H1 (cell line): ENCODE results near the gene COPZ2. TPM values are rescaled to one million over a fixed set of nuclear protein-coding genes. Genes with fewer than 3 reads are reported as not detected.

Experiments
- CTCF ChIA-PET: fragments of 300-600 bp; sonication (Branson Sonifier 250); formaldehyde crosslinking; loops from one replicate; lab custom pipeline; 2021; ENCODE audit not compliant: partially characterized antibody; lab: Charles Lee
- POLR2A ChIA-PET: fragments of 300-600 bp; sonication (Branson Sonifier 250); formaldehyde crosslinking; loops from one replicate; lab custom pipeline; 2021; ENCODE audit warnings: inconsistent platforms; ENCODE audit not compliant: partially characterized antibody; lab: Charles Lee
- DNase-seq, 2 experiments: peaks; one replicate each; pipeline versions ENCODE4 v3.0.0 to v3.0.0-alpha.2; 2010 to 2022; ENCODE audit warnings: low spot score in 2 of 2, low read depth in 1 of 2, mixed read lengths in 1 of 2
- FAIRE-seq: peaks from 2 replicates; lab custom pipeline; 2011; peaks lifted over from hg19 to GRCh38; lab: Jason Lieb, UNC
- H2AFZ ChIP-seq: 2 replicates; pipeline ENCODE4 v1.8.1; 2012; ENCODE audit warnings: low read length, inconsistent platforms
- H2AK5ac ChIP-seq: 2 replicates; pipeline ENCODE4 v1.6.1; 2013; ENCODE audit warnings: low read depth, low read length
- H2BK120ac ChIP-seq: replicated peaks from 2 replicates; pipeline ENCODE3; 2013; ENCODE audit warnings: low read depth, low read length, inconsistent platforms
- H2BK12ac ChIP-seq: 2 replicates; pipeline ENCODE4 v1.6.1; 2013; ENCODE audit warnings: low read depth, low read length
- H2BK15ac ChIP-seq: 2 replicates; pipeline ENCODE4 v1.6.1; 2013; ENCODE audit warnings: low read length
- H2BK20ac ChIP-seq: 2 replicates; pipeline ENCODE4 v1.6.1; 2013; ENCODE audit warnings: low read length
- H2BK5ac ChIP-seq: 2 replicates; pipeline ENCODE4 v1.6.1; 2013; ENCODE audit warnings: low read depth, low read length
- H3K14ac ChIP-seq: 2 replicates; pipeline ENCODE4 v1.6.1; 2013; ENCODE audit warnings: inconsistent platforms; ENCODE audit not compliant: insufficient read length
- H3K18ac ChIP-seq: 2 replicates; pipeline ENCODE4 v1.6.1; 2013; ENCODE audit warnings: low read length; ENCODE audit errors: extremely low read depth
- H3K23ac ChIP-seq: 2 replicates; pipeline ENCODE4 v1.6.1; 2013; ENCODE audit warnings: inconsistent platforms; ENCODE audit not compliant: insufficient read length
- H3K23me2 ChIP-seq: 2 replicates; pipeline ENCODE4 v1.6.1; 2013; ENCODE audit warnings: low read depth, low read length
- H3K27ac ChIP-seq: 2 replicates; pipeline ENCODE4 v1.6.1; 2011; ENCODE audit warnings: low read depth, low read length, inconsistent platforms
- H3K27me3 ChIP-seq, 4 experiments: replicated peaks in 1 of 4; 1 replicate in 1 of 4; 2 replicates in 3 of 4; pipeline versions ENCODE4 v1.6.1 to v1.8.1; 2011 to 2013; ENCODE audit warnings: low read length in 3 of 4, mild to moderate bottlenecking in 3 of 4, inconsistent platforms in 2 of 4, mixed read lengths in 2 of 4, moderate library complexity in 1 of 4; ENCODE audit not compliant: control insufficient read depth in 3 of 4, insufficient read depth in 3 of 4; ENCODE audit errors: extremely low read depth in 1 of 4
- H3K36me3 ChIP-seq, 4 experiments: 2 replicates each; pipeline versions ENCODE4 v1.6.1 to v1.8.1; 2011 to 2013; ENCODE audit warnings: mild to moderate bottlenecking in 4 of 4, low read length in 3 of 4, moderate library complexity in 2 of 4, control low read depth in 1 of 4, inconsistent platforms in 1 of 4; ENCODE audit not compliant: insufficient read depth in 4 of 4, control insufficient read depth in 2 of 4
- H3K4ac ChIP-seq: replicated peaks from 2 replicates; pipeline ENCODE3; 2013; ENCODE audit warnings: low read length, low read depth, mixed read lengths, inconsistent platforms; ENCODE audit not compliant: insufficient read length
- H3K4me1 ChIP-seq, 4 experiments: replicated peaks in 1 of 4; 1 replicate in 1 of 4; 2 replicates in 3 of 4; pipeline versions ENCODE4 v1.6.1 to v1.8.1; 2011 to 2013; ENCODE audit warnings: low read length in 3 of 4, inconsistent platforms in 2 of 4, mixed read lengths in 1 of 4; ENCODE audit not compliant: insufficient read depth in 4 of 4, control insufficient read depth in 3 of 4
- H3K4me2 ChIP-seq, 2 experiments: 2 replicates each; pipeline versions ENCODE4 v1.6.1 to v1.8.1; 2011 to 2013; ENCODE audit warnings: low read depth in 2 of 2, low read length in 2 of 2, control low read depth in 1 of 2, inconsistent platforms in 1 of 2, mild to moderate bottlenecking in 1 of 2; ENCODE audit not compliant: insufficient read depth in 1 of 2
- H3K4me3 ChIP-seq, 4 experiments: fragments of 200-600, 300-600 bp in 1 of 4; sonication (generic), shearing (Covaris generic), sonication (Bioruptor Twin) in 1 of 4; 2 replicates each; pipeline versions ENCODE4 v1.5.1 to v1.8.1; 2011 to 2016; ENCODE audit warnings: low read length in 4 of 4, low read depth in 3 of 4, control low read depth in 2 of 4, inconsistent platforms in 2 of 4, mild to moderate bottlenecking in 2 of 4, mixed read lengths in 1 of 4, moderate library complexity in 1 of 4; ENCODE audit not compliant: insufficient read depth in 2 of 4; ENCODE audit errors: extremely low read depth in 1 of 4
- H3K56ac ChIP-seq: replicated peaks from 2 replicates; pipeline ENCODE3; 2013; ENCODE audit warnings: low read depth, mild to moderate bottlenecking, mixed read lengths, low read length, inconsistent platforms; ENCODE audit not compliant: insufficient read length
- H3K79me1 ChIP-seq: 2 replicates; pipeline ENCODE4 v1.6.1; 2013; ENCODE audit warnings: low read depth, low read length, control low read depth
- H3K79me2 ChIP-seq, 2 experiments: 2 replicates each; pipeline versions ENCODE4 v1.6.1 to v1.8.1; 2012 to 2013; ENCODE audit warnings: low read length in 2 of 2, mild to moderate bottlenecking in 2 of 2, inconsistent platforms in 1 of 2; ENCODE audit not compliant: insufficient read depth in 2 of 2, control insufficient read depth in 1 of 2
- H3K9ac ChIP-seq, 4 experiments: replicated peaks in 1 of 4; 1 replicate in 1 of 4; 2 replicates in 3 of 4; pipeline versions ENCODE4 v1.6.1 to v1.8.1; 2011 to 2013; ENCODE audit warnings: low read depth in 3 of 4, low read length in 3 of 4, control low read depth in 2 of 4, mild to moderate bottlenecking in 2 of 4, moderate library complexity in 2 of 4, inconsistent platforms in 1 of 4; ENCODE audit errors: extremely low read depth in 1 of 4
- H3K9me3 ChIP-seq, 2 experiments: 2 replicates each; pipeline versions ENCODE4 v1.6.1 to v1.8.1; 2012 to 2013; ENCODE audit warnings: mild to moderate bottlenecking in 2 of 2, moderate library complexity in 2 of 2, control low read depth in 1 of 2, inconsistent platforms in 1 of 2, low read depth in 1 of 2, low read length in 1 of 2, mixed read lengths in 1 of 2; ENCODE audit not compliant: insufficient read depth in 2 of 2
- H4K20me1 ChIP-seq, 2 experiments: replicated peaks in 1 of 2; 2 replicates each; pipeline versions ENCODE3 to v1.8.1; 2011 to 2013; ENCODE audit warnings: inconsistent platforms in 2 of 2, low read length in 2 of 2, mild to moderate bottlenecking in 1 of 2; ENCODE audit not compliant: insufficient read depth in 2 of 2, control insufficient read depth in 1 of 2
- H4K5ac ChIP-seq: 2 replicates; pipeline ENCODE4 v1.6.1; 2013; ENCODE audit warnings: low read length, low read depth, mixed read lengths, inconsistent platforms; ENCODE audit not compliant: insufficient read length
- H4K8ac ChIP-seq: 2 replicates; pipeline ENCODE4 v1.8.0; 2013; ENCODE audit warnings: mild to moderate bottlenecking, moderate library complexity, low read length, inconsistent platforms; ENCODE audit not compliant: insufficient read depth; ENCODE audit errors: extremely low read depth
- H4K91ac ChIP-seq: replicated peaks from 2 replicates; pipeline ENCODE3; 2013; ENCODE audit warnings: low read length, mixed read lengths, inconsistent platforms; ENCODE audit not compliant: insufficient read length
- BACH1 ChIP-seq: IDR thresholded peaks from 2 replicates; pipeline ENCODE4 v1.6.1; 2012; ENCODE audit warnings: low read length, improper control_type of control experiment
- CBX5 ChIP-seq: fragments of 300-800, 300-1000 bp; sonication (generic); IDR thresholded peaks from 2 replicates; pipeline ENCODE4 v1.7.1; 2016; ENCODE audit warnings: antibody characterized with exemption, low read length, low read depth
- CHD1 ChIP-seq: IDR thresholded peaks from 2 replicates; pipeline ENCODE4 v1.6.1; 2012; ENCODE audit warnings: low read depth, low read length, improper control_type of control experiment
- CREB1 ChIP-seq: IDR thresholded peaks from 2 replicates; pipeline ENCODE4 v1.6.1; 2012; ENCODE audit warnings: inconsistent platforms
- HDAC2 ChIP-seq, 2 experiments: fragments of 300-600 bp in 1 of 2; sonication (generic) in 1 of 2; IDR thresholded peaks; 2 replicates each; pipeline ENCODE4 v1.6.1; 2011 to 2012; ENCODE audit warnings: low read depth in 2 of 2, low read length in 2 of 2, mild to moderate bottlenecking in 2 of 2, moderate library complexity in 2 of 2, borderline replicate concordance in 1 of 2, inconsistent platforms in 1 of 2
- JUN ChIP-seq: IDR thresholded peaks from 2 replicates; pipeline ENCODE4 v1.6.1; 2011; ENCODE audit warnings: low read depth, mild to moderate bottlenecking, improper control_type of control experiment, low read length
- MAFK ChIP-seq: IDR thresholded peaks from 2 replicates; pipeline ENCODE4 v1.6.1; 2012; ENCODE audit warnings: low read depth, mild to moderate bottlenecking, improper control_type of control experiment, low read length
- POLR2A ChIP-seq, 2 experiments: IDR thresholded peaks; 1 replicate in 1 of 2; 2 replicates in 1 of 2; pipeline ENCODE4 v1.6.1; 2011; ENCODE audit warnings: low read depth in 2 of 2, low read length in 2 of 2, mild to moderate bottlenecking in 2 of 2; ENCODE audit errors: control extremely low read depth in 1 of 2
- POU5F1 ChIP-seq: IDR thresholded peaks from 2 replicates; pipeline ENCODE4 v1.6.1; 2011; ENCODE audit warnings: low read depth, mild to moderate bottlenecking, low read length, moderate library complexity
- RNF2 ChIP-seq: fragments of 200-900, 300-1000 bp; sonication (generic); IDR thresholded peaks from 2 replicates; pipeline ENCODE4 v1.7.1; 2016; ENCODE audit warnings: borderline replicate concordance, low read depth, mild to moderate bottlenecking, antibody characterized with exemption, low read length; ENCODE audit not compliant: poor library complexity, severe bottlenecking; ENCODE audit errors: missing control alignments
- SIX5 ChIP-seq: IDR thresholded peaks from 2 replicates; pipeline ENCODE4 v1.6.1; 2011; ENCODE audit warnings: mild to moderate bottlenecking, low read depth, low read length
- SUZ12 ChIP-seq: fragments of 200-600 bp; sonication (generic); IDR thresholded peaks from 2 replicates; pipeline ENCODE4 v1.6.1; 2012; ENCODE audit warnings: mild to moderate bottlenecking, inconsistent platforms, low read length, moderate library complexity, mixed read lengths
- TAF7 ChIP-seq: optimal IDR thresholded peaks from 2 replicates; pipeline ENCODE3; 2011; ENCODE audit warnings: low read depth, mild to moderate bottlenecking, inconsistent platforms, low read length, moderate library complexity, borderline replicate concordance
- WGBS, 2 experiments: shearing (Covaris generic) in 1 of 2; methylation state at CpG; one replicate each; pipeline versions ENCODE4 v1.1.6 to v1.1.7; 2013 to 2015; ENCODE audit warnings: low lambda C conversion rate in 2 of 2, mixed read lengths in 2 of 2, inconsistent platforms in 1 of 2, low coverage in 1 of 2, missing lambda C conversion rate in 1 of 2; ENCODE audit not compliant: insufficient replicate concordance in 2 of 2, insufficient coverage in 1 of 2, insufficient read length in 1 of 2; ENCODE audit errors: extremely low coverage in 1 of 2, missing lambda C conversion rate in 1 of 2; 5-methylcytosine and 5-hydroxymethylcytosine counted together
- polyA plus RNA-seq, 7 experiments: library from polyadenylated mRNA; depleted of rRNA in 3 of 7; stranded (reverse) in 5 of 7; unstranded in 2 of 7; fragments of >200 nt in 5 of 7; fragments of 200-250 nt in 2 of 7; gene quantifications; 1 replicate in 5 of 7; 2 replicates in 1 of 7; 4 replicates in 1 of 7; pipeline versions ENCODE4 v1.2.1 to v1.2.3, GENCODE V29; 2011 to 2013; ENCODE audit warnings: missing spikeins in 2 of 7, mixed read lengths in 2 of 7
- total RNA-seq: library from RNA; stranded (reverse); fragmentation: NEBNext Ultra II Directional; extraction: Animal tissue kit (Norgen Biotek cat#: 25700); gene quantifications from 2 replicates; pipeline ENCODE4 v1.2.1, GENCODE V29; 2021
- TF ChIP-seq, protein P1 (sequence below): IDR thresholded peaks from 2 replicates; pipeline ENCODE4 v1.6.1; 2012; ENCODE audit warnings: inconsistent platforms

COPZ2 gene
- total and polyA plus RNA-seq, 2 of the 8 experiments (the other 6 are each of a cell fraction or from before 2014, with no cell fraction given) = 0.24 TPM; not detected in 1

DNA sequence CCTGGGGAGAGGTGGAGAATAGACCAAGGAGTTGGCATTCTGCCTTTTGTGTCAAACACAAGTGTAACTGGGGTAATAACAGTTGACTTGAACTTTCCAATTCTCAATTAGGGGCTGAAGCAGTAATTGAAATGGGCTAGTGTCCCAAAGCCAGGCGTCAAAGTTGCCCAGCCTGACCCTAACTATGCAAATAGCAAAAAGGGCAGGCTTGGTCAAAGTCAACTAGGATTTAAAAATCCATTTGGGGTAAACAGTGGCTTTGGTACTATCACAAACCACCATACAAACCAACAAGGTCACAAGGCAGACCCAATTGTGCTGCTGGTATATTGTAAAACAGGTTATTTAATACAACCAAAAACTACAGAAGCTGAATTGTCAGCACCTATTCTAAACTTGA, 28.6 kb upstream of the COPZ2 start:
- FAIRE-seq (no peak), DNase-seq (no peak)
- Histone ChIP-seq H3K18ac (no peak overlapping the region), H4K20me1 (peaks cover 9 to 24% of the 10 kb centered on the region in 2 experiments), H3K23ac (no peak overlapping the region), H3K36me3 (peaks cover 6 to 62% (median 29%) of the 10 kb centered on the region in 4 experiments), H3K79me1 (peaks cover 3% of the 10 kb centered on the region; the same call in 1 of the 2 replicates), H3K27me3 (no peaks in the 10 kb centered on the region), H3K14ac (no peak overlapping the region), H2BK5ac (no peak overlapping the region), H2BK12ac (no peak overlapping the region), H3K9me3 (no peaks in the 10 kb centered on the region), H3K4me2 (no peak overlapping the region; a peak in 1 of 4 replicates), H2BK20ac (no peak overlapping the region), H3K27ac (no peak overlapping the region), H3K9ac (no peak overlapping the region), H3K4me3 (no peak overlapping the region), H3K4ac (no peak overlapping the region), H4K91ac (no peak overlapping the region), H2BK15ac (no peak overlapping the region), H4K5ac (no peak overlapping the region), H2BK120ac (no peak overlapping the region), H3K4me1 (peaks cover 0 to 2% (median 0%) of the 10 kb centered on the region in 4 experiments; a peak in 1 of 7 replicates), H2AFZ (no peak overlapping the region), H3K23me2 (no peaks in the 10 kb centered on the region), H3K56ac (no peak overlapping the region), H3K79me2 (no peaks in the 10 kb centered on the region; a peak in 1 of 4 replicates), H4K8ac (no peak overlapping the region), H2AK5ac (no peak overlapping the region)
- POLR2A ChIA-PET = interaction anchor here (0.6 to 41.8 kb wide), 8 partner anchors 10 to 868 kb away, joined by 3 to 1227 read pairs (median 8); partner anchors contain the start of genes CBX1, COPZ2 and NFE2L1
- WGBS, 2 experiments = 70% methylated on average over 1 of the region's 1 CpG; no CpG with 5 or more reads in 1 of the 2 experiments
- CTCF ChIA-PET = interaction anchor here (0.5 to 14.5 kb wide), 21 partner anchors 9 to 69 kb away, joined by 3 to 203 read pairs (median 4); partner anchors contain the start of gene NFE2L1
- TF ChIP-seq, protein P1, sequence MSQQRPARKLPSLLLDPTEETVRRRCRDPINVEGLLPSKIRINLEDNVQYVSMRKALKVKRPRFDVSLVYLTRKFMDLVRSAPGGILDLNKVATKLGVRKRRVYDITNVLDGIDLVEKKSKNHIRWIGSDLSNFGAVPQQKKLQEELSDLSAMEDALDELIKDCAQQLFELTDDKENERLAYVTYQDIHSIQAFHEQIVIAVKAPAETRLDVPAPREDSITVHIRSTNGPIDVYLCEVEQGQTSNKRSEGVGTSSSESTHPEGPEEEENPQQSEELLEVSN = no peak
- TF ChIP-seq JUN (no peak), SIX5 (no peak), POLR2A (IDR thresholded peaks at IDR 0.05; ENCODE audit: control extremely low read depth in 1 of 2, low read depth in 2 of 2, low read length in 2 of 2) (no peak), TAF7 (no peak), CHD1 (no peak), CBX5 (no peak), HDAC2 (IDR thresholded peaks at IDR 0.05; ENCODE audit: borderline replicate concordance in 1 of 2, low read depth in 2 of 2, low read length in 2 of 2) (no peak), BACH1 (no peak), POU5F1 (no peak), MAFK (no peak), RNF2 (no peak), SUZ12 (no peak), CREB1 (no peak)
